Trophoblast cell (in vitro differentiated cells and primary cell): ENCODE measurements around the gene IGFBP5.

Source experiments
- DNase-seq, 2 donors: peaks; one replicate each; pipeline ENCODE4 v3.0.0-alpha.2; 2016
- H2AFZ ChIP-seq: 2 replicates; pipeline ENCODE4 v1.6.1; 2013; ENCODE audit warnings: low read length, moderate library complexity, mild to moderate bottlenecking; ENCODE audit not compliant: insufficient read depth, poor library complexity
- H2AK5ac ChIP-seq: 2 replicates; pipeline ENCODE4 v1.6.1; 2013; ENCODE audit warnings: mild to moderate bottlenecking, low read length
- H2BK120ac ChIP-seq: 2 replicates; pipeline ENCODE4 v1.6.1; 2013; ENCODE audit warnings: low read length, mild to moderate bottlenecking, moderate library complexity; ENCODE audit not compliant: insufficient read depth, poor library complexity
- H2BK12ac ChIP-seq: 2 replicates; pipeline ENCODE4 v1.6.1; 2013; ENCODE audit warnings: mild to moderate bottlenecking, low read length, moderate library complexity
- H2BK5ac ChIP-seq: 2 replicates; pipeline ENCODE4 v1.6.1; 2013; ENCODE audit warnings: low read length, low read depth, moderate library complexity, mild to moderate bottlenecking; ENCODE audit not compliant: poor library complexity
- H3K14ac ChIP-seq: 2 replicates; pipeline ENCODE4 v1.6.1; 2013; ENCODE audit warnings: mild to moderate bottlenecking, low read length
- H3K18ac ChIP-seq: 2 replicates; pipeline ENCODE4 v1.6.1; 2013; ENCODE audit warnings: mild to moderate bottlenecking, low read length
- H3K23ac ChIP-seq: 2 replicates; pipeline ENCODE4 v1.6.1; 2013; ENCODE audit warnings: low read length
- H3K27ac ChIP-seq: 2 replicates; pipeline ENCODE4 v1.5.1; 2013; ENCODE audit warnings: low read depth, mild to moderate bottlenecking, inconsistent platforms, low read length, moderate library complexity
- H3K27me3 ChIP-seq: 2 replicates; pipeline ENCODE4 v1.6.1; 2013; ENCODE audit warnings: inconsistent platforms, mild to moderate bottlenecking, low read length, moderate library complexity; ENCODE audit not compliant: insufficient read depth
- H3K36me3 ChIP-seq, 2 experiments: 1 replicate in 1 of 2; 2 replicates in 1 of 2; pipeline ENCODE4 v1.6.1; 2013; ENCODE audit warnings: low read length in 2 of 2, mild to moderate bottlenecking in 2 of 2, moderate library complexity in 1 of 2; ENCODE audit not compliant: insufficient read depth in 2 of 2, control insufficient read depth in 1 of 2
- H3K4ac ChIP-seq: 2 replicates; pipeline ENCODE4 v1.6.1; 2013; ENCODE audit warnings: low read depth, mild to moderate bottlenecking, low read length, moderate library complexity
- H3K4me1 ChIP-seq, 2 experiments: 1 replicate in 1 of 2; 2 replicates in 1 of 2; pipeline ENCODE4 v1.6.1; 2013; ENCODE audit warnings: low read length in 2 of 2, mild to moderate bottlenecking in 2 of 2, moderate library complexity in 1 of 2; ENCODE audit not compliant: insufficient read depth in 2 of 2, control insufficient read depth in 1 of 2
- H3K4me2 ChIP-seq: 2 replicates; pipeline ENCODE4 v1.6.1; 2013; ENCODE audit warnings: inconsistent platforms, mild to moderate bottlenecking, low read length, moderate library complexity
- H3K4me3 ChIP-seq: 2 replicates; pipeline ENCODE4 v1.5.1; 2013; ENCODE audit warnings: mild to moderate bottlenecking, low read depth, low read length, inconsistent platforms
- H3K79me1 ChIP-seq: one replicate; pipeline ENCODE4 v1.6.1; 2013; ENCODE audit warnings: low read length
- H3K79me2 ChIP-seq: 2 replicates; pipeline ENCODE4 v1.6.1; 2013; ENCODE audit warnings: low read length, mild to moderate bottlenecking; ENCODE audit not compliant: control insufficient read depth, insufficient read depth, poor library complexity
- H3K9ac ChIP-seq: 2 replicates; pipeline ENCODE4 v1.6.1; 2013; ENCODE audit warnings: mild to moderate bottlenecking, low read length
- H3K9me3 ChIP-seq: 2 replicates; pipeline ENCODE4 v1.6.1; 2013; ENCODE audit warnings: low read depth, mild to moderate bottlenecking, control low read depth, inconsistent platforms, low read length; ENCODE audit not compliant: insufficient read depth
- H4K12ac ChIP-seq: 2 replicates; pipeline ENCODE4 v1.6.1; 2013; ENCODE audit warnings: low read depth, mild to moderate bottlenecking, low read length, moderate library complexity
- H4K8ac ChIP-seq: 2 replicates; pipeline ENCODE4 v1.6.1; 2013; ENCODE audit warnings: low read depth, mild to moderate bottlenecking, low read length, moderate library complexity
- H4K91ac ChIP-seq: one replicate; pipeline ENCODE4 v1.6.1; 2013; ENCODE audit warnings: low read depth, mild to moderate bottlenecking, low read length, moderate library complexity
- WGBS: extraction: QIAGEN DNeasy Blood & Tissue Kit; methylation state at CpG from one replicate; pipeline ENCODE4 v1.1.7; 2013; ENCODE audit warnings: missing lambda C conversion rate; ENCODE audit not compliant: insufficient read length, insufficient coverage; ENCODE audit errors: extremely low coverage; 5-methylcytosine and 5-hydroxymethylcytosine counted together

IGFBP5 gene

GRCh38 chr2:216657086-216657855 is 38.1 kb downstream of the IGFBP5 start:
- no peak overlapping the region for H3K4me3 ChIP-seq
- H2AFZ ChIP-seq: no peak overlapping the region
- peak overlapping the region; percentile 18 for H2BK12ac ChIP-seq
- H3K23ac ChIP-seq: no peak overlapping the region
- no peaks in the 10 kb centered on the region for H3K79me2 ChIP-seq
- DNase-seq: no peak
- no peak overlapping the region for H4K12ac ChIP-seq
- H4K91ac ChIP-seq: no peak overlapping the region
- H3K4ac ChIP-seq: no peak overlapping the region
- H3K18ac ChIP-seq: peak overlapping the region; percentile 36
- H3K27me3 ChIP-seq: no peaks in the 10 kb centered on the region
- H3K9me3 ChIP-seq: peaks cover 2% of the 10 kb centered on the region
- H3K27ac ChIP-seq: no peak overlapping the region
- H3K4me1 ChIP-seq: peaks cover 10 to 16% of the 10 kb centered on the region in 2 experiments
- H2BK5ac ChIP-seq: no peak overlapping the region
- WGBS: no CpG with 5 or more reads among the region's 16 CpGs
- no peak overlapping the region for H4K8ac ChIP-seq
- no peak overlapping the region for H3K4me2 ChIP-seq
- H3K9ac ChIP-seq: no peak overlapping the region
- H3K14ac ChIP-seq: peak overlapping the region; percentile 17
- no peak overlapping the region for H2AK5ac ChIP-seq
- peaks cover 38 to 45% of the 10 kb centered on the region in 2 experiments for H3K36me3 ChIP-seq
- no peak overlapping the region for H2BK120ac ChIP-seq
- peaks cover 2% of the 10 kb centered on the region for H3K79me1 ChIP-seq

- no peak overlapping the region for H2AFZ ChIP-seq
- DNase-seq: no peak
- no CpG with 5 or more reads among the region's 2 CpGs for WGBS
Measured at GRCh38 chr2:216654528-216655052, 40.8 kb downstream of the IGFBP5 start.

GRCh38 chr2:216653931-216654365 is 41.4 kb downstream of the IGFBP5 start:
- Histone ChIP-seq H3K4me3 (no peak overlapping the region), H2AK5ac (no peak overlapping the region), H3K9ac (no peak overlapping the region), H3K4me2 (no peak overlapping the region), H2BK12ac (no peak overlapping the region), H3K18ac (no peak overlapping the region), H3K79me2 (no peaks in the 10 kb centered on the region), H3K27me3 (no peaks in the 10 kb centered on the region), H2AFZ (no peak overlapping the region), H4K8ac (no peak overlapping the region), H3K27ac (no peak overlapping the region), H2BK5ac (no peak overlapping the region), H3K79me1 (peaks cover 2% of the 10 kb centered on the region), H3K36me3 (peaks cover 18 to 19% of the 10 kb centered on the region in 2 experiments), H2BK120ac (no peak overlapping the region), H3K14ac (no peak overlapping the region), H4K91ac (no peak overlapping the region), H3K4me1 (peaks cover 20 to 31% of the 10 kb centered on the region in 2 experiments), H3K9me3 (no peaks in the 10 kb centered on the region), H3K23ac (no peak overlapping the region), H4K12ac (no peak overlapping the region), H3K4ac (no peak overlapping the region)
- no CpG with 5 or more reads among the region's 2 CpGs for WGBS
- DNase-seq: peak; percentile 10 to 80

More at GRCh38 chr2:216654528-216655052, 40.8 kb downstream of the IGFBP5 start:
- no peak overlapping the region for H3K4ac ChIP-seq
- H3K79me2 ChIP-seq: no peaks in the 10 kb centered on the region
- H3K4me3 ChIP-seq: no peak overlapping the region
- H3K79me1 ChIP-seq: peaks cover 2% of the 10 kb centered on the region
- no peak overlapping the region for H3K4me2 ChIP-seq
- no peak overlapping the region for H4K91ac ChIP-seq
- no peaks in the 10 kb centered on the region for H3K9me3 ChIP-seq
- H3K4me1 ChIP-seq: peaks cover 20 to 29% of the 10 kb centered on the region in 2 experiments
- no peak overlapping the region for H2BK12ac ChIP-seq
- H3K27ac ChIP-seq: no peak overlapping the region
- H3K18ac ChIP-seq: no peak overlapping the region
- H4K8ac ChIP-seq: no peak overlapping the region
- no peak overlapping the region for H2BK120ac ChIP-seq
- no peaks in the 10 kb centered on the region for H3K27me3 ChIP-seq
- peaks cover 21 to 23% of the 10 kb centered on the region in 2 experiments for H3K36me3 ChIP-seq
- no peak overlapping the region for H3K9ac ChIP-seq
- no peak overlapping the region for H2AK5ac ChIP-seq
- no peak overlapping the region for H2BK5ac ChIP-seq
- H3K23ac ChIP-seq: no peak overlapping the region
- no peak overlapping the region for H3K14ac ChIP-seq
- H4K12ac ChIP-seq: no peak overlapping the region

GRCh38 chr2:216653093-216653799 is 42.1 kb downstream of the IGFBP5 start:
- Histone ChIP-seq H4K8ac (no peak overlapping the region), H4K12ac (no peak overlapping the region), H3K27me3 (no peaks in the 10 kb centered on the region), H2AFZ (no peak overlapping the region), H3K4me2 (no peak overlapping the region), H2BK120ac (no peak overlapping the region), H3K4me3 (no peak overlapping the region), H3K9me3 (no peaks in the 10 kb centered on the region), H4K91ac (no peak overlapping the region), H3K4ac (no peak overlapping the region), H3K36me3 (peaks cover 17 to 18% of the 10 kb centered on the region in 2 experiments), H3K27ac (no peak overlapping the region), H3K18ac (no peak overlapping the region), H3K4me1 (peaks cover 20 to 31% of the 10 kb centered on the region in 2 experiments), H2AK5ac (no peak overlapping the region), H3K14ac (no peak overlapping the region), H3K79me1 (peaks cover 2% of the 10 kb centered on the region), H2BK12ac (no peak overlapping the region), H3K23ac (no peak overlapping the region), H3K9ac (no peak overlapping the region), H2BK5ac (no peak overlapping the region), H3K79me2 (no peaks in the 10 kb centered on the region)
- no CpG with 5 or more reads among the region's 4 CpGs for WGBS
- DNase-seq: peak in 1 of 2 donors; percentile 23
